ENCODE results near the gene CCDC201.
"Not testable (repeated sequence)": the region's sequence is repeated elsewhere in the genome, so short reads cannot be mapped to it uniquely, and the experiment has no call there.

DNA sequence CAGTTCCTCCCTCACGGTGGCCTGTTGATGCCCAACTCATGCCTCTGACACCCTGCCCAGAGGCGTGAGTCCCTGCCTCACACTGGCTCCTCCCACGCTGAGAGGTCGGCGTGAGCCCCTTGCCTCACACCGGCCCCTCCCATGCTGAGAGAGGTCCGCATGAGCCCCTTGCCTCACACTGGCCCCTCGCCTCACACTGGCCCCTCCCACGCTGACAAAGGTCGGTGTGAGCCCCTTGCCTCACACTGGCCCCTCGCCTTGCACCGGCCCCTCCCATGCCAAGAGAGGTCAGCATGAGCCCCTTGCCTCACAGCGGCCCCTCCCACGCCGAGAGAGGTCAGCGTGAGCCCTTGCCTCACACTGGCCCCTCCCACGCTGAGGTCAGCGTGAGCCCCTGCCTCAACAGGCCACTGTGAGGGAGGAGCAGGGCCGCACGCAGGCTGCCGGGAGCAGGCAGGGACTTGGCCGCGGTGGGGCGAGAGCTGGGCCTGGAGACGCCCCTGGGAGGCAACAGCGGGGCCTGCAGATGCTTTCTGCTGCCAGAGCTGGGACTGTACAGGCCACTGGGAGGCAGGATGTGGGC, 61.1 kb downstream of the CCDC201 start:
- TF ChIP-seq, protein P1, sequence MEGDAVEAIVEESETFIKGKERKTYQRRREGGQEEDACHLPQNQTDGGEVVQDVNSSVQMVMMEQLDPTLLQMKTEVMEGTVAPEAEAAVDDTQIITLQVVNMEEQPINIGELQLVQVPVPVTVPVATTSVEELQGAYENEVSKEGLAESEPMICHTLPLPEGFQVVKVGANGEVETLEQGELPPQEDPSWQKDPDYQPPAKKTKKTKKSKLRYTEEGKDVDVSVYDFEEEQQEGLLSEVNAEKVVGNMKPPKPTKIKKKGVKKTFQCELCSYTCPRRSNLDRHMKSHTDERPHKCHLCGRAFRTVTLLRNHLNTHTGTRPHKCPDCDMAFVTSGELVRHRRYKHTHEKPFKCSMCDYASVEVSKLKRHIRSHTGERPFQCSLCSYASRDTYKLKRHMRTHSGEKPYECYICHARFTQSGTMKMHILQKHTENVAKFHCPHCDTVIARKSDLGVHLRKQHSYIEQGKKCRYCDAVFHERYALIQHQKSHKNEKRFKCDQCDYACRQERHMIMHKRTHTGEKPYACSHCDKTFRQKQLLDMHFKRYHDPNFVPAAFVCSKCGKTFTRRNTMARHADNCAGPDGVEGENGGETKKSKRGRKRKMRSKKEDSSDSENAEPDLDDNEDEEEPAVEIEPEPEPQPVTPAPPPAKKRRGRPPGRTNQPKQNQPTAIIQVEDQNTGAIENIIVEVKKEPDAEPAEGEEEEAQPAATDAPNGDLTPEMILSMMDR (IDR thresholded peaks at IDR 0.05), result not testable (repeated sequence)
- TF ChIP-seq POLR2AphosphoS5, EP300, POLR2A (IDR thresholded peaks at IDR 0.05): not testable (repeated sequence)
